Calu3 (cell line): Measurements from ENCODE around the gene SYNGR4. TPM values are rescaled to one million over a fixed set of nuclear protein-coding genes. Genes with fewer than 3 reads are reported as not detected.

Experiments
- BruUV-seq: library from RNA; stranded (reverse); fragments of 400-500 nt; replicated peaks from 2 replicates; lab custom pipeline; 2021; lab: Mats Ljungman, UMichigan
- CTCF ChIA-PET: fragments of 300-600 bp; sonication (Branson Sonifier 250); formaldehyde crosslinking; loops from one replicate; lab custom pipeline; 2022; ENCODE audit warnings: antibody characterized with exemption; lab: Charles Lee
- DNase-seq: peaks from one replicate; pipeline ENCODE4 v3.0.0; 2022
- H3K27ac Mint-ChIP-seq: one replicate; pipeline ENCODE4 v1.8.0; 2022; ENCODE audit warnings: mixed read lengths; ENCODE audit not compliant: unreplicated experiment
- H3K27me3 Mint-ChIP-seq: one replicate; pipeline ENCODE4 v1.8.0; 2022; ENCODE audit warnings: mixed read lengths; ENCODE audit not compliant: unreplicated experiment
- H3K36me3 Mint-ChIP-seq: one replicate; pipeline ENCODE4 v1.8.0; 2022; ENCODE audit warnings: mild to moderate bottlenecking, moderate library complexity, mixed read lengths; ENCODE audit not compliant: insufficient read depth, unreplicated experiment
- H3K4me1 Mint-ChIP-seq: one replicate; pipeline ENCODE4 v1.8.0; 2022; ENCODE audit warnings: mild to moderate bottlenecking, low read depth, mixed read lengths; ENCODE audit not compliant: unreplicated experiment
- H3K4me3 Mint-ChIP-seq: one replicate; pipeline ENCODE4 v1.8.0; 2022; ENCODE audit warnings: mild to moderate bottlenecking, low read depth, moderate library complexity, mixed read lengths; ENCODE audit not compliant: unreplicated experiment
- H3K9me3 Mint-ChIP-seq: one replicate; pipeline ENCODE4 v1.8.0; 2022; ENCODE audit warnings: low read depth, mixed read lengths; ENCODE audit not compliant: unreplicated experiment
- CTCF ChIP-seq: fragments of 200-600 bp; IDR thresholded peaks from one replicate; pipeline ENCODE4 v1.8.0; 2022; ENCODE audit warnings: antibody characterized with exemption; ENCODE audit not compliant: unreplicated experiment
- intact Hi-C: fragments of 100-400 bp; cut with micrococcal nuclease; formaldehyde crosslinking; loops from one replicate; pipeline ENCODE4 v1.10.0; 2022; ENCODE audit not compliant: unreplicated experiment
- total RNA-seq: library from RNA; stranded (reverse); gene quantifications from 2 replicates; pipeline ENCODE4 v1.2.3, GENCODE V29; 2022

Gene SYNGR4
- total RNA-seq, 1 experiment from 2014 or later: not detected

GRCh38 chr19:48396016-48396823 lies 32.1 kb downstream of the SYNGR4 start:
- no peak overlapping the region for H3K27ac Mint-ChIP-seq
- peaks cover 3% of the 10 kb centered on the region for H3K9me3 Mint-ChIP-seq
- peaks cover 34% of the 10 kb centered on the region for H3K4me1 Mint-ChIP-seq
- H3K4me3 Mint-ChIP-seq: no peak overlapping the region
- no peak for DNase-seq
- intact Hi-C loops: no loop called here
- H3K27me3 Mint-ChIP-seq: peaks cover 91% of the 10 kb centered on the region
- peaks cover 38% of the 10 kb centered on the region for H3K36me3 Mint-ChIP-seq
- TF ChIP-seq CTCF: no peak
- CTCF ChIA-PET: interaction anchor here (0.8 kb wide), 1 partner anchor 64 kb away, joined by 3 read pairs; no protein-coding TSS in a partner anchor
- no TSS peak for BruUV-seq

GRCh38 chr19:48396824-48397176 lies 32.6 kb downstream of the SYNGR4 start:
- Mint-ChIP-seq H3K27ac (peak overlapping the region; percentile 3), H3K36me3 (peaks cover 33% of the 10 kb centered on the region), H3K9me3 (peaks cover 3% of the 10 kb centered on the region), H3K27me3 (peaks cover 92% of the 10 kb centered on the region), H3K4me1 (peaks cover 34% of the 10 kb centered on the region), H3K4me3 (peak overlapping the region; percentile 53)
- intact Hi-C loops: no loop called here
- DNase-seq: no peak
- no peak for TF ChIP-seq CTCF
- CTCF ChIA-PET: no interaction called here
- no TSS peak for BruUV-seq

GRCh38 chr19:48397263-48398101 lies 33.3 kb downstream of the SYNGR4 start:
- BruUV-seq: no TSS peak
- CTCF ChIA-PET: no interaction called here
- intact Hi-C loops: no loop called here
- Mint-ChIP-seq H3K36me3 (peaks cover 30% of the 10 kb centered on the region), H3K4me1 (peaks cover 34% of the 10 kb centered on the region), H3K9me3 (peaks cover 3% of the 10 kb centered on the region), H3K27ac (peak overlapping the region; percentile 3), H3K4me3 (peak overlapping the region; percentile 53), H3K27me3 (peaks cover 85% of the 10 kb centered on the region)
- no peak for DNase-seq
- TF ChIP-seq CTCF: no peak

GRCh38 chr19:48398102-48398374 lies 33.9 kb downstream of the SYNGR4 start:
- no TSS peak for BruUV-seq
- DNase-seq: no peak
- peaks cover 3% of the 10 kb centered on the region for H3K9me3 Mint-ChIP-seq
- peaks cover 80% of the 10 kb centered on the region for H3K27me3 Mint-ChIP-seq
- intact Hi-C loops: no loop called here
- TF ChIP-seq CTCF: no peak
- CTCF ChIA-PET: no interaction called here
- H3K4me1 Mint-ChIP-seq: peaks cover 34% of the 10 kb centered on the region
- peaks cover 27% of the 10 kb centered on the region for H3K36me3 Mint-ChIP-seq
- peak overlapping the region; percentile 2 for H3K27ac Mint-ChIP-seq
- H3K4me3 Mint-ChIP-seq: peak overlapping the region; percentile 53
